Tibial nerve (tissue), 4 donors: ENCODE data around the gene CEP164.

Source experiments
- EP300 ChIP-seq, 2 donors: sonication (generic); formaldehyde crosslinking; IDR thresholded peaks; one replicate each; pipeline ENCODE4 v1.6.1; 2017; ENCODE audit warnings: antibody characterized with exemption in 2 of 2, mild to moderate bottlenecking in 1 of 2
- POLR2A ChIP-seq, 2 donors: fragments of 450-650 bp; IDR thresholded peaks; one replicate each; pipeline ENCODE4 v1.6.1; 2017; ENCODE audit warnings: antibody characterized with exemption in 2 of 2, mild to moderate bottlenecking in 2 of 2, moderate library complexity in 2 of 2
- TF ChIP-seq, protein P1 (sequence below), 5 experiments: fragments of 200-600 bp in 3 of 5; fragments of 450-650 bp in 2 of 5; sonication (generic) in 3 of 5; IDR thresholded peaks; one replicate each; pipeline ENCODE4 v1.5.1; 2016 to 2019; ENCODE audit warnings: antibody characterized with exemption in 5 of 5, mild to moderate bottlenecking in 3 of 5, moderate library complexity in 2 of 5

DNA sequence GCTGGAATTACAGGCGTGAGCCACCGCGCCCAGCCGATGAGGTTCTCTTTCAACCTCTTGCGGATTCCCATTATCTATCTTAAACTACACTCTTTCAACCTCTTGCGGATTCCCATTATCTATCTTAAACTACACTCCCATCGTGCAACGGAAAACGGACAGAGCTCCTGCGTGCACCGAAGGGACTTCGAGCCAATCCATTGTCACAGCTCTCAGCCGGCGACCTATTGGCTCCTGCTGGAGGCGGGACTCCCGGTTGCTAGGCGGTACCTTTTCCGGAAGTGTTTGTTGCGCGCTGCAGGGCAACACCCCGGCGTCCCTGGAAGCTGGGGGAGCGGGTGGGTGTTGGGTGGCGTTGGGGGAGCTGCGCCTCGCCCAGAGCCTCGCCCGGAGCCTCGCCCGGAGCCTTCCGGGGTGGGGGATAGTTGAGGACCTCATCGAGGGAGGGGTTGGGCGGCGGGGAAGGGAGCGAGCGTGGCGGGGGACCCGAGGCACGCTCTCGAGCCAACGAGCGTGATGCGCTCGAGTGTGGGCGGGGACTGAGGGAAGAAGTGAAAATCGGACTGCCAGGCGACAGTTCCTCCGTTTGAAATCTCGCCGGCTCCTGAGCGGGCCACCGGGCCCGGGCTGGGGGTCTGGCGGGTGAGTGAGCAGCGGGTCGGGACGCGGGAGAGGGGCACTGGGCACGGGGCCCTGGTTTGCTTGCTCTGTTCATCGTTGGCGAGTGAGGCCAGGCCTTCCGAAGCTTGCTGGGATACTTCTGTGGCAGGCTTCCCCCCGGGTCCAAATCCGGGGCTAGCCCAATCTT lies at the start of gene CEP164:
- TF ChIP-seq, protein P1, sequence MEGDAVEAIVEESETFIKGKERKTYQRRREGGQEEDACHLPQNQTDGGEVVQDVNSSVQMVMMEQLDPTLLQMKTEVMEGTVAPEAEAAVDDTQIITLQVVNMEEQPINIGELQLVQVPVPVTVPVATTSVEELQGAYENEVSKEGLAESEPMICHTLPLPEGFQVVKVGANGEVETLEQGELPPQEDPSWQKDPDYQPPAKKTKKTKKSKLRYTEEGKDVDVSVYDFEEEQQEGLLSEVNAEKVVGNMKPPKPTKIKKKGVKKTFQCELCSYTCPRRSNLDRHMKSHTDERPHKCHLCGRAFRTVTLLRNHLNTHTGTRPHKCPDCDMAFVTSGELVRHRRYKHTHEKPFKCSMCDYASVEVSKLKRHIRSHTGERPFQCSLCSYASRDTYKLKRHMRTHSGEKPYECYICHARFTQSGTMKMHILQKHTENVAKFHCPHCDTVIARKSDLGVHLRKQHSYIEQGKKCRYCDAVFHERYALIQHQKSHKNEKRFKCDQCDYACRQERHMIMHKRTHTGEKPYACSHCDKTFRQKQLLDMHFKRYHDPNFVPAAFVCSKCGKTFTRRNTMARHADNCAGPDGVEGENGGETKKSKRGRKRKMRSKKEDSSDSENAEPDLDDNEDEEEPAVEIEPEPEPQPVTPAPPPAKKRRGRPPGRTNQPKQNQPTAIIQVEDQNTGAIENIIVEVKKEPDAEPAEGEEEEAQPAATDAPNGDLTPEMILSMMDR (IDR thresholded peaks at IDR 0.05) = no peak
- TF ChIP-seq POLR2A (IDR thresholded peaks at IDR 0.05) = peak; percentile 49 to 57
- peak; percentile 19 to 78 for TF ChIP-seq EP300 (IDR thresholded peaks at IDR 0.05)
